Stomach smooth muscle (tissue), 2 donors: ENCODE data around the gene ETV3.
"Not testable (repeated sequence)": the region's sequence is repeated elsewhere in the genome, so short reads cannot be mapped to it uniquely, and the experiment has no call there.

Source experiments
- H3K27ac ChIP-seq: one replicate; pipeline ENCODE4 v1.7.0; 2013; ENCODE audit warnings: mild to moderate bottlenecking, low read length, inconsistent platforms
- H3K27me3 ChIP-seq, 2 donors: one replicate each; pipeline ENCODE4 v1.7.0; 2013; ENCODE audit warnings: low read length in 2 of 2; ENCODE audit not compliant: insufficient read depth in 2 of 2, control insufficient read depth in 1 of 2
- H3K36me3 ChIP-seq, 2 donors: one replicate each; pipeline ENCODE4 v1.7.0; 2013; ENCODE audit warnings: low read length in 2 of 2; ENCODE audit not compliant: control insufficient read depth in 2 of 2, insufficient read depth in 2 of 2
- H3K4me1 ChIP-seq: one replicate; pipeline ENCODE4 v1.7.0; 2013; ENCODE audit warnings: low read length; ENCODE audit not compliant: control insufficient read depth, insufficient read depth
- H3K4me3 ChIP-seq, 2 donors: one replicate each; pipeline ENCODE4 v1.7.0; 2013; ENCODE audit warnings: low read length in 2 of 2
- H3K9ac ChIP-seq, 2 donors: one replicate each; pipeline ENCODE4 v1.7.0; 2013; ENCODE audit warnings: low read length in 2 of 2, mild to moderate bottlenecking in 1 of 2
- H3K9me3 ChIP-seq, 2 donors: one replicate each; pipeline ENCODE4 v1.7.0; 2013; ENCODE audit warnings: low read length in 2 of 2; ENCODE audit not compliant: control insufficient read depth in 2 of 2
- donor health status: healthy.
- donor health status: Pancreatic carcinoma.

Gene ETV3

DNA sequence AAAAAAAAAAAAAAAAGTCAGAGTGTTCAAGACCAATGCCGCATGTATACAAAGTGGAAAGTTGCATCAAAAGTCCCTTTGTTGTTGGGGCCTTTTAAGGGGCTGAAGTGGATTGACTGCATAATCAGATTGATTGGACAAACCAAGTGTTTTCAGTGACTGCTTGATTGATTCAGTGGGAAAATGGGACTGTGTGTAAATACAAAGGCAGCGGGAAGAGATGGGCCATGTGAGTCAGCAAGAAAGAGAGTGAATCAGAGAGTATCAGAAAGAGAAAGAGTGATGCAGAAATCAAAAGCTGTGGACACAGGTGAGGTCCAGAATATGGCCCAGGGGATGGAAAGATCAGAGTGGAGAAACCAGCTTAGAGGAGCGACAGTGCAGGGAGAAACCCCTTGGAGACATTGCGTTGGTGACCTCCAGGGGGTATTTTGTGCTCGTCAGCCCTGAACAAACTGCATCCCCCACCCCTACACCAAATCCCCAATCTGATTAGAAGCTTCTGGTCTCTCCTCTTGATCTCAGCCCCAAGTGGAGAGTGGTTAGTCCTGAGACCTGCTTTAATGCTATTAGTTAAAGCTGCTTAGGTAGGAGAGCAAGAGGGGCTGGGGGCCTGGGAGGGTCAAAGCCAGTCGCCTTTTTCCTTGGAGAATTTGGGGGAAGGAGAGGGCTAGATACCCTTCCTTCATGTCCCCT lies 33.4 kb downstream of the ETV3 start:
- no peaks in the 10 kb centered on the region for H3K4me1 ChIP-seq
- no peaks in the 10 kb centered on the region for H3K36me3 ChIP-seq
- H3K9ac ChIP-seq = no peak overlapping the region
- H3K9me3 ChIP-seq = no peaks in the 10 kb centered on the region
- no peak overlapping the region for H3K4me3 ChIP-seq
- no peak overlapping the region for H3K27ac ChIP-seq
- peaks cover 17 to 36% of the 10 kb centered on the region in 2 donors for H3K27me3 ChIP-seq

DNA sequence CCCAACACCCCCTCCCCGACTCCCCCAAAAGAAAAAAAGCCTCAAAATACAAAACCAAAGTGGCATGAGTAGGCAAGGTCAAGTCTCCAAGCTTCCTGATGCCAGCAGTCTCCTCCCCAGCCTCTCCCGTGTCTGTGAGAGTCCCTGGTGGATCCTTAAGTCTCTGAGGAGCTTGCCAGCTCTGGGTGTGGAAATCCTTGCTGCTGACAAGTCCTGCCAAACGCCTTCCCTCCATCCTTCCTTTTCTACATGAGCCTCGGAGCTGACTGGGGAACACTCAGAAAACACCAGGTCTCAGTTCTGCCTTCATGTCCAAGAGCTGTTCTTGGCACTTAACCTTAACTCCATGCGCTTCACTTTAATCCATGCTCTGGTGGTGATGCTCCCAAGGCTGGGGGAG lies 34.9 kb downstream of the ETV3 start:
- no peak overlapping the region for H3K4me3 ChIP-seq
- H3K27me3 ChIP-seq = peaks cover 9 to 25% of the 10 kb centered on the region in 2 donors
- H3K27ac ChIP-seq = no peak overlapping the region

DNA sequence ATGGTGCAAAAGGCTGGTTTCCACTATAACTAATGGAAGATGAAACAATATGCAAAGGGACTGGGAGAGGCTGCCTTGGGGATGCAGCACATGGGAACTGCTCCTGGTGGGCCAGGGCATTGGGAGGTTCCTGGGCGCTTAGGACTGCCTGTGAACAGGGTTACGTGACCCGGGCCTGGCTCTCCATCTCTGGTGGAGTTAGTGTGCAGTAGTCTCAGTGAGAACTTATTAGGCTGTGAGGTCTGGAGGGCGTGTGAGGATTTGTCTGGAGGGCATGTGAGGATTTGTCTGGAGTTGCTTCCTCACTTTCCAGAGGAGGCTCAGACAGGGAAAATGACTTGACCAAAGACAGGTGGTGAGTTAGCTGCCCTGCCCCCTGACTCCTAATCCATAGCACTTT lies 37.0 kb downstream of the ETV3 start:
- Histone ChIP-seq H3K4me3 (no peak overlapping the region), H3K4me1 (no peaks in the 10 kb centered on the region), H3K27ac (no peak overlapping the region), H3K36me3 (no peaks in the 10 kb centered on the region), H3K27me3 (peaks cover 3 to 7% of the 10 kb centered on the region in 2 donors), H3K9me3 (no peaks in the 10 kb centered on the region), H3K9ac (no peak overlapping the region)

More for the DNA sequence above, 34.9 kb downstream of the ETV3 start:
- Histone ChIP-seq H3K9me3 (no peaks in the 10 kb centered on the region), H3K4me1 (no peaks in the 10 kb centered on the region), H3K36me3 (no peaks in the 10 kb centered on the region), H3K9ac (no peak overlapping the region)

DNA sequence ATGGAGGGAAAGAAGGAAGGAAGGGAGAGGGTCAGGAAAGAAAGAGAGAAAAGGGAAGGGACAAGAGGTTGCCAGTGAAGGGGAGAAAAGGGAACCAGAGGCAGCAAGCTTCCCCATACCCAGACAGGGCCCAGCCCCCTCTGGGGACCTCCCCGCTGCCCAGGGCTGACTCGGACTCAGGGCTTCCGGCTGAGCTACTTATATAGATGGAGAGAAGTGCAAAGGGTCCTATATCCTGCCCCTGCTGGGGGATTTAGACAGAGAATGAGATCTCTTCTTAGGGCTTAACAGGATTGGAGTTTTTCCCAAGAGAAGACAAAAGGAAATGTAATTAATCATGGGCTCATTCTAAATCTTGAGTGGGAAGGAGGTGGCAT lies 38.6 kb downstream of the ETV3 start, which contains the start of gene ETV3L:
Gene ETV3L (minus strand): TSS at position 176 of the 377 bp plus-strand sequence. CDS start 285 bp downstream, outside the sequence.
- H3K9me3 ChIP-seq = no peaks in the 10 kb centered on the region
- H3K27me3 ChIP-seq = peaks cover 0 to 7% of the 10 kb centered on the region in 2 donors
- H3K4me1 ChIP-seq = no peaks in the 10 kb centered on the region

DNA sequence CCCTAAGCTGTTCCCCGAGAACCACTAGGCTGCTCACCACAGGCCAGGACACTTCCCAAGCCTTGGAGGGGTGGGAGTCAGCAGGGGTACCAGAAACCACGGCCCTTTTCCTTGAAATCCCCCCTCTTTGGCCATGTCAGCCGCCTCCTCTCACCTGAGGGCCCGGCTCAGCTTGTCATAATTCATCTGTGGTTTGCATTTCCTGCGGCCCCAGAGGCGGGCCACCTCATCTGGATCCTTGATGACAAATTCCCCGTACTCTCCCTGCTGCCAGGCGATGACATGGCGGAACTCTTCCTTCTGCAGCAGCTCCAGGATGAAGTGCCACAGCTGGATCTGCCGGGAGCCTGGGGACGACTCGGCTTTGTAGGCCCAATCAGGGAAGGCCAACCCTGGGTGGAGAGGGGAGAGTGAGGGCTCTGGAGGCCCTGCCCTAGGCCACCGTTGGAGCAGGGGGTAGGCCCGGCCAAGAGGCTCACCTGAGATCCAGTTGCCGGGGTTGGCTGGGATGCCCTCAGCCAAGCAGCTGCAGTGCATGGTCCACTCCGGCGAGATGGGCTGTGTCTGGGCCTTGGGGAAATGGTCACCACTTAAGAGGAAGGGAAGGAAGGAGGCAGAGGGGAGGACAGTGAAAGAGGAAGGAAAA lies 39.1 kb downstream of the ETV3 start:
- not testable (repeated sequence) for H3K9ac ChIP-seq, H3K36me3 ChIP-seq, H3K4me3 ChIP-seq, H3K9me3 ChIP-seq, H3K27ac ChIP-seq, H3K27me3 ChIP-seq, H3K4me1 ChIP-seq

More for the DNA sequence above, 38.6 kb downstream of the ETV3 start, which contains the start of gene ETV3L:
- H3K36me3 ChIP-seq = no peaks in the 10 kb centered on the region
- H3K9ac ChIP-seq = no peak within 1 kb of the TSS
- no peak within 1 kb of the TSS for H3K4me3 ChIP-seq
- no peak within 1 kb of the TSS for H3K27ac ChIP-seq

DNA sequence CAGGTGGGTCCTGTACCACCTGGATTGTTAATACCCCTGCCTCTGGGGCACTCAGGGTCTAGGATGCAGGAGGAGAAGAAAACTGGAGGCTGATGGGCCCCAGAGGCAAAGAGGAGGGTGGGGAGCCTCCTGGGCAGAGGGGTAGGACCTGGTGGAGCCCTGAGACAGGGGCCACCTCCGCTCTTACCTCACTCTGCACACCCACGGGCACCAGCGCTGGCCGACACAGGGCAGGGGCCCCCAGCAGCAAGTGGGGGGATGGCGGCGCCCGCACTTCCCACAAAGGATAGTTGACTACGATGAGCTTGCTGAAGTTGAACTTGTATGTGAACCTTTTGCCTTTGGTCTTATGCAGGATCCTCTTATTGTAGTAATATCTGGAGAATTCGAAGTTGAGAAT lies 39.7 kb downstream of the ETV3 start:
- Histone ChIP-seq H3K27me3 (peaks cover 0 to 7% of the 10 kb centered on the region in 2 donors), H3K36me3 (no peaks in the 10 kb centered on the region), H3K4me1 (no peaks in the 10 kb centered on the region), H3K4me3 (no peak overlapping the region), H3K9ac (no peak overlapping the region), H3K27ac (no peak overlapping the region), H3K9me3 (no peaks in the 10 kb centered on the region)

DNA sequence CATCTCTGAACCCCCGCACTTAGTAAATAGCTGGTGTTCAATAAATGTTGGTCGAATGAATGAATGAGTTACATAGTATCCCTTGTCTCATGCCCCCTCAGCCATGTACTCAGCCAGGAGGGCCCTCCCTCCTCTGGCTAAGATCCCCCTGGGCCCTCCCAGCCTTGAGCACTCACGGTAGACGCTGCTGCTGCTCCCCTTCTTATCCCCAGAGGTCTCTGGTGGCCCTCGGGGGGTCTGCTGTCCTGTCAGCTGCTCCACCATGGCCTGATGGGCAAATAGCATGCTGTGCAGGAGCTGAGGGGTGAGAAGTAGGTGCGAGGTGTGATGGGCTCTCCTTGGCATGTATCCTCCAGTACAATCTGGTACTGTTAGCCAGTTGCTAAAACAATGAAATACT lies 40.5 kb downstream of the ETV3 start:
- no peak overlapping the region for H3K27ac ChIP-seq
- peaks cover 4% of the 10 kb centered on the region for H3K4me1 ChIP-seq
- H3K9me3 ChIP-seq = no peaks in the 10 kb centered on the region
- peaks cover 0 to 3% of the 10 kb centered on the region in 2 donors for H3K27me3 ChIP-seq
- H3K9ac ChIP-seq = no peak overlapping the region
- H3K4me3 ChIP-seq = no peak overlapping the region
- H3K36me3 ChIP-seq = no peaks in the 10 kb centered on the region

DNA sequence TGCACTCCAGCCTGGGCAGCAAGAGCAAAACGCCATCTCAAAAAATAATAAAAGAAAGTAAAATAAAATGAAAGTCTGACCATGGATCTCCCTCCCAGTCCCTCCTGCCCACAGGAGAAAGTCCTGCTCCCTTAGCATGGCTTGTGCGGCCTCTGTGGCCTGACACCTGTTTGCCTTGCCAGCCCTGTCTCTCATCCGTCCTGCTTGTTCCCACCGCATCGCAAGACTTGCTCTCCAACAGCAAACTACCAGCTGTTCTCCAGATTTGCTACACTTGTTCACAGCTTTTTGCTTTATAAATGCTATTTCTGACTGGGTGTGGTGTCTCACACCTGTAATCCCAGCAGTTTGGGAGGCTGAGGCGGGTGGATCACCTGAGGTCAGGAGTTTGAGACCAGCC lies 41.3 kb downstream of the ETV3 start:
- Histone ChIP-seq H3K4me3 (no peak overlapping the region), H3K27ac (no peak overlapping the region), H3K27me3 (no peaks in the 10 kb centered on the region), H3K4me1 (peaks cover 5% of the 10 kb centered on the region), H3K9ac (no peak overlapping the region), H3K9me3 (no peaks in the 10 kb centered on the region), H3K36me3 (no peaks in the 10 kb centered on the region)

DNA sequence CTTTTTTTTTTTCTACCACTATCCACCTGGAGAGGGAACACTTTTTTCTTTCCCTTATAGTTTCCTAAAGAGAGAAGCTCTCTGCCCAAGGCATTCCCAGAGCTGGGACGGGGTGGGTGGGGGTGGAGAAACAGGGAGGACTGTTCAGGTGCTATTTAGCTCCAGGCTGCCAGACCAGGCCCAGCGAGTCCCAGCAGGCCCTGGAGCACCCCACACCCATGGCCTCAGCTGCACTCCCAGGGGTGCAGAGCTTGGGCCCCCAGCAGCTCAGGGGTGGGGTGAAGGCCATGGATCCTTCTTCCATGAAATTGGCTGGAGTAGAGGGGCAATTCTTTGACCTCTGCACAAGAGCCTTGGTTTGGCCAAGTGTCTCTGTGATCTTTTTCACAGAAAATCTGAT lies 42.6 kb downstream of the ETV3 start:
- Histone ChIP-seq H3K9me3 (no peaks in the 10 kb centered on the region), H3K36me3 (no peaks in the 10 kb centered on the region), H3K27me3 (no peaks in the 10 kb centered on the region), H3K4me1 (peaks cover 5% of the 10 kb centered on the region), H3K9ac (no peak overlapping the region), H3K4me3 (no peak overlapping the region), H3K27ac (no peak overlapping the region)

DNA sequence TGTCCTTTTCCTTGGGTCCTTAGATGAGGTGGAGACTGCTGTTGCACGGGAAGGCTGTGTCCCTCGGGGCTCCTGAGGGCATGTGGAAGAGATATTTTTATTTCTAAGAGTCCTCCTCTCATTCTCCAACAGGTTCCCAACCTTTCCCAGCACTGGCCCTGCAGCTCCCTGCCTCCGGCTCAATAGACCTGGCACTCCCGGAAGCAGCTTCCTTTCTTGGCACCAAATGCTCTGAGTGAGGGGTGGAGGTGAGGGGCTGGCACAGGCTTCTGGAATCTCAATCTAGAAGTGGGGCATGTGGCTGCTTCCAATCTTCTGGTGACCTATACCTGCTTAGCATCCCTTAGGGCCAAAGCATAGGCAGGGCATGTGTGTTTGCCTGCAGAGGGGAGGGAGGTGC lies 43.1 kb downstream of the ETV3 start:
- Histone ChIP-seq H3K9me3 (no peaks in the 10 kb centered on the region), H3K27ac (no peak overlapping the region), H3K4me1 (peaks cover 5% of the 10 kb centered on the region), H3K27me3 (no peaks in the 10 kb centered on the region), H3K9ac (no peak overlapping the region), H3K36me3 (no peaks in the 10 kb centered on the region), H3K4me3 (no peak overlapping the region)

DNA sequence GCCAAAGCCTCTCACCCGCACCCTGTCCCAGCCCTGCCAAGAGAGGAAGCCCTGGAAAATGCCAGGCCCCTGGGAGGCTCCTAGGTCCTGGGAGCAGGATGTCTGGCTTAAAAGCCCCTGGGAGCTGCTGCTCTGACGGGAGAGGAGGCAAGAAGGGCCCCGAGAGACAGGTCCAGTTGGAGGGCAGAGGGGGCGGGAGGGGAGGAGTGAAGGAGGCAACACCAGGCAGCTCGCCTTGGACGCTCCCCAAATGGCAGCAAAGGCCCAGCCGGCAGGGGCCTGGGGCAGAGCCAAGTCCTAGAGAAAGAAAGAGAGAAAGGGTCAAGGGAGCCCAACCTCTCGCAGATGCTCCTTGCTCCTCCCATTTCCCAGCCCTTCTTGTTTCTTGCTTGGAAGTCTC lies 45.4 kb downstream of the ETV3 start:
- no peaks in the 10 kb centered on the region for H3K36me3 ChIP-seq
- H3K4me3 ChIP-seq = no peak overlapping the region
- H3K9me3 ChIP-seq = no peaks in the 10 kb centered on the region
- H3K27ac ChIP-seq = no peak overlapping the region
- peaks cover 5% of the 10 kb centered on the region for H3K4me1 ChIP-seq
- H3K9ac ChIP-seq = no peak overlapping the region
- H3K27me3 ChIP-seq = no peaks in the 10 kb centered on the region
